K562 (cell line): ENCODE results near the gene BAG5. TPM values are rescaled to one million over a fixed set of nuclear protein-coding genes. Genes with fewer than 3 reads are reported as not detected.

Source experiments
- ZNF318 ChIP-seq, 2 experiments: fragments of 450-650 bp; IDR thresholded peaks; 2 replicates each; pipeline ENCODE4 v1.6.1; 2016; ENCODE audit warnings: mild to moderate bottlenecking in 2 of 2, borderline replicate concordance in 1 of 2, low read depth in 1 of 2, moderate library complexity in 1 of 2
- polyA plus RNA-seq, 8 experiments: library from polyadenylated mRNA; depleted of rRNA in 4 of 8; stranded (reverse) in 5 of 8; unstranded in 3 of 8; fragments of >200 nt; fragmentation: Nextera tagmentation in 2 of 8; fragmentation: Illumina TruSeq in 1 of 8; extraction: Ambion mirVana in 2 of 8; extraction: Trizol in 1 of 8; gene quantifications; 2 replicates each; pipeline versions ENCODE4 v1.2.1 to v1.2.3, GENCODE V29; 2011 to 2014; ENCODE audit warnings: inconsistent platforms in 1 of 8, missing spikeins in 1 of 8
- total RNA-seq, 7 experiments: library from RNA; depleted of rRNA in 6 of 7; stranded (reverse); fragments of >200 nt in 6 of 7; fragmentation: Illumina TruSeq in 2 of 7; extraction: Trizol in 2 of 7; gene quantifications; 2 replicates each; pipeline versions ENCODE4 v1.2.1 to v1.2.3, GENCODE V29; 2011 to 2021; ENCODE audit warnings: low replicate concordance in 1 of 7

BAG5 gene
- total and polyA plus RNA-seq, 9 of the 15 experiments (the other 6 are each of a cell fraction or from before 2014, with no cell fraction given), result 7.9 to 21.4 (median 13.2) TPM

GRCh38 chr14:103547455-103547940 lies 15.0 kb downstream of the BAG5 start (continued):
- TF ChIP-seq ZNF318 (IDR thresholded peaks at IDR 0.05; ENCODE audit: borderline replicate concordance in 1 of 2, low read depth in 1 of 2), result no peak
